Measurements from ENCODE around the gene PAIP2.
"Not testable (repeated sequence)": the region's sequence is repeated elsewhere in the genome, so short reads cannot be mapped to it uniquely, and the experiment has no call there.

The PAIP2 gene

DNA sequence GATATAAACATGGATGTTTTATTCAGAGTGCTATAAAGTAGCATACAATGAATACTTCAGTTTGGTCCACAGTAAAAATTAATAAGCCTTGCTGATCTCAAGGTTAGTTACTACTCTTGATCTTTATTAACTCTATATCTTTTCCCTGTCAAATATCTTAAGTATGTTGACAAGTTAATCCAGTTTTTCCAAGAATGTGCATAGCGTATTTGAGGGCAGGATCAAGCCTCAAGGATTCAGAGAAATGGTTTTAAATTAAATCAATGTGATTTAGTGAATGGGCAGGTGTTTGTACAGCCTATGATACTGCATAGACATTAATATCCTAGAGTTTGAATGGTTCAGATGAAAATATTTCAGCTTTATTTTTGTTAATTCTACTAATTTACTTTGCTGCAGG, 27.4 kb upstream of the PAIP2 start:
- no peak for DNase-seq (ENCODE audit: low read depth, low spot score)
- no peak overlapping the region for H3K27ac ChIP-seq

DNA sequence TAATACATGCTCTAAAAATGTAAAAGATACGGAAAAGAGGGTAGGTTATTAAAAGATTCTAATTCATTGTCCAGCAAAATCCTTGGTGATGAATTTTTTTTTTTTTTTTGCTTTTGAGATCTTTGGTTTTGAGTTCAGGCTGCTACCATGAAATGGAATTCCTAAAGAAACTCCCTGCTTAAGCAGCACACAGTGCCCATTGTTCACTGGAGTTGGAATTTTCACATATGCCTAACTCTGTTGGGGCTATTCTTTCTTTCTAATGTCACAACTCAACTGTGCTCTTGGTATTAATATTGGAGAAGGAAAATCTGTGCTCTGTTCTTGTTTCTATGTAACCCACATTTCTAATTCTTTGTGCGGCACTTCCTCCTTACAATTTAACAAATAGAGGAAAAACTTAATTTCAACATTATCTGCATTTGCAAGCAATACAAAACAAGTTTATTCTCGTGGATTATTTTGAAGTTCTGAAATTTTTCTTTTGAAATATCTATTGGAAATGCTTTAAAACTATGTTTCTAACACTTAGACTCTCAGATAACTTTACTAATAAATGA, 26.5 kb upstream of the PAIP2 start:
- no peak for DNase-seq (ENCODE audit: low read depth, low spot score)
- H3K27ac ChIP-seq, result no peak overlapping the region

DNA sequence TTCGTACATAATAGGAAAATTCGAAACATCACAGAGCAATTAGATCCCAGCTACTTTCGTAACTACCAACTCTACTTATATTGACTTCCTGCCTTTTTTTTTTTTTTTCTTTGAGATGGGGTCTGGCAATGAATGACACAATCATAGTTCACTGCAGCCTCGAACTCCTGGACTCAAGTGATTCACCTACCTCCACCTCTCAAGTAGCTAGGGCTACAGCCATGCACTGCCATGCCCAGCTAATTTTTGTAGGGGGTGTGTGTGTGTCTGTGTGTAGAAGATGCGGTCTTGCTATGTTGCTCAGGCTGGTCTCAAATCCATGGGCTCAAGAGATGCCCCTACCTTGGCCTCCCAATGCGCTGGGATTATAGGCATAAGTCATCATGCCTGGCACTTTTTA, 5.8 kb upstream of the PAIP2 start:
- DNase-seq (ENCODE audit: low read depth, low spot score), result no peak
- no peak overlapping the region for H3K27ac ChIP-seq

DNA sequence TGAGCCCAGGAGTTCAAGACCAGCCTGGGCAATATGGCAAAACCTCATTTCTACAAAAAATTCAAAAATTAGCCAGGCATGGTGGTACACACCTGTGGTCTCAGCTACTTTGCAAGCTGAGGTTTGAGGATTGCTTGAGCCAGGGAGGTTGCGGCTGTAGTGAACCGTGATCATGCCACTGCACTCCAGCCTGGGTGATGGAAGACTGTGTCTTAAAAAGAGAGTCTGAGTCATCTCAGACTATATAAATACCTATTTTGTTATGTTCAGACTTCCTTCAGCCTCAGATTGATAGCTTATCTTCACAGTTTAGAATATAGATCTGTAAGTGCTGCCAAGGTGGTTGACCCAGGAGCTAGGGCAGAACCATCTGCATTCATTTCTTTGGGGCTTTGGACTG, 1.6 kb upstream of the PAIP2 start:
- no peak overlapping the region for H3K27ac ChIP-seq
- no peak for DNase-seq (ENCODE audit: low read depth, low spot score)

DNA sequence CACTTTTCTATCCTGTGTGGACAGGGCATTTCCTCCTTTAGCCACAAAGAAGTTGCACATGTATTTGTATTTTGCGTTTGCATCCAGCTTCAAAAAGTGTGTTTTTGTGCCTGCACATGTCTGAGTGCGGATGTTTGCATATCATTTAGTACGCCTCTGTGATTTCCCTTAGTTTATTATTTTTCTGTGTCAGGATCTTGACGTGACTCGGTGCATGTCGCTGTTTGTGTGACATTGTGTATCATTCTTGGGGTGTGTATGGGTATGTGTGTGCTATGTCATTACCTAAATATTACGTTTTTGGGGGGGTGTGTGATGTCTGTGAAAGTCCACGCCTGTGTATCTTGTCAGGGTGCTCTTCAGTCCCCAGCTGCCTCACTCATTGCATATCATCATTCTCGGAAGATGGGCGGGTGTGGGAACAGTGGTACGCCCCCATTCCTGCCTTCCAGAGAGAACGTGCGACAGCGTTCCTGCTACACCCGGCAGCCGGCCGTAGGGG, 416 bp upstream of the PAIP2 start:
- H3K27ac ChIP-seq, result peak overlapping the region; percentile 89
- no peak for DNase-seq (ENCODE audit: low read depth, low spot score)

DNA sequence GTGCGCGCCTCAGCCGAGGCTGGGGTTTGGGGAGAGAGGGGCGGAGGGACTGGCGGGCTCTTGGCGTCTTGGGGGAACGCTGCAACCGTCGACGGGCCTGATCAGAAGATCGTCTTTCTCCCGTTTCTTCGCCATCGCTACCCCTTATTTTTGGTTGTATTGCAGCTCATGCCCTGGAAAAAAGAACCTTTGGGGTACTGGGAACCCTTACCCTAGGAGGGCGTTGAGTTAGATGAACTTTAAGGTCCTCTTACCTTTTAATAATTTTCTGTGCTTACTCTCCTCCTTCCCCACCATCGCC, 719 bp downstream of the PAIP2 start:
- peak overlapping the region; percentile 89 for H3K27ac ChIP-seq
- no peak for DNase-seq (ENCODE audit: low read depth, low spot score)

- DNase-seq (ENCODE audit: low read depth, low spot score), result no peak
- H3K27ac ChIP-seq, result no peak overlapping the region
Measured at GRCh38 chr5:139343476-139343875, 1.8 kb downstream of the PAIP2 start.

- H3K27ac ChIP-seq, result no peak overlapping the region
- DNase-seq (ENCODE audit: low read depth, low spot score), result no peak
Measured at GRCh38 chr5:139344177-139344576, 2.5 kb downstream of the PAIP2 start.

GRCh38 chr5:139345442-139345841, 3.8 kb downstream of the PAIP2 start:
- DNase-seq (ENCODE audit: low read depth, low spot score); H3K27ac ChIP-seq: not testable (repeated sequence)

GRCh38 chr5:139347863-139348262, 6.2 kb downstream of the PAIP2 start:
- not testable (repeated sequence) for DNase-seq (ENCODE audit: low read depth, low spot score); H3K27ac ChIP-seq

- no peak overlapping the region for H3K27ac ChIP-seq
Measured at GRCh38 chr5:139354186-139354585, 12.5 kb downstream of the PAIP2 start.

GRCh38 chr5:139355900-139356299, 14.2 kb downstream of the PAIP2 start:
- not testable (repeated sequence) for DNase-seq (ENCODE audit: low read depth, low spot score); H3K27ac ChIP-seq

More at GRCh38 chr5:139354186-139354585, 12.5 kb downstream of the PAIP2 start:
- DNase-seq (ENCODE audit: low read depth, low spot score), result no peak

DNA sequence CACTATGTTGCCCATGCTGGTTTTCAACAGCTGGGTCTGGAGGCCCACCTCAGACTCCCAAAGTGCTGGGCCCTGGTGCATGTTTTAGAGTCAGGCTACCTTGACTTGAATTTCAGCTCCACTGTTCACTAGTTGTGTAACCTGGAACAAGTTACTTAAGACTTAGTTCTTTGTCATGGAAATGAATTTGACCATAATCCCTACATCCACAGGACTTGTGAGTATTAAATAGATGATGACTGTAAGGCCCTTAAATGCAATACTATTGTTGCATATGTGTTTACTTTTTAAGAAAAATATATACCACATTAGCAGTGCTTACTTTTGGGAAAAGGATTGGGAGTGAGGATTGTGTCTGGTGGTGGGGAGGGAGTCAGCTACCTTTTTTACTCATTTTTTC, 16.4 kb downstream of the PAIP2 start:
- DNase-seq (ENCODE audit: low read depth, low spot score), result no peak
- no peak overlapping the region for H3K27ac ChIP-seq

- no peak for DNase-seq (ENCODE audit: low read depth, low spot score)
- no peak overlapping the region for H3K27ac ChIP-seq
Measured at GRCh38 chr5:139360384-139360783, 18.7 kb downstream of the PAIP2 start.

- H3K27ac ChIP-seq, result no peak overlapping the region
- no peak for DNase-seq (ENCODE audit: low read depth, low spot score)
Measured at GRCh38 chr5:139361835-139362429, 20.3 kb downstream of the PAIP2 start.

DNA sequence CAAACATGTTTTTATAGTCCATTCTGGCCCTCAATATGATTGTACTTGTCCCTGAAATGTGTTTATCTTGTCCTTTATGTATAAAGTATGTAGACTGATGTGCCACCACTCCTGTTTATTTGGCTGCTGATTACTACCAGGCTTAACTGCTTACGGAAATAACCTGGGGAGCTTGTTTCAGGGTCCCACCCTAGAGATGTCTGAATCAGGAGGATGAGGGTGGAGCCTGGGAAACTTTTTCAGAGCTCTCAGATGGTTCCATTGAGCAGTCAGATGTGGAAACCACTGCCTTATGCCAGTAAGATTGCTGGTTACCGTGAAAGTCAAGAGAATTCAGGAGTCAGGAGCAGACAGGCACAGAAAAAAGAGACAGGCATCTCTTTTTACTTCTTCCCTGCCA, 22.3 kb downstream of the PAIP2 start:
- no peak for DNase-seq (ENCODE audit: low read depth, low spot score)
- H3K27ac ChIP-seq, result no peak overlapping the region

DNA sequence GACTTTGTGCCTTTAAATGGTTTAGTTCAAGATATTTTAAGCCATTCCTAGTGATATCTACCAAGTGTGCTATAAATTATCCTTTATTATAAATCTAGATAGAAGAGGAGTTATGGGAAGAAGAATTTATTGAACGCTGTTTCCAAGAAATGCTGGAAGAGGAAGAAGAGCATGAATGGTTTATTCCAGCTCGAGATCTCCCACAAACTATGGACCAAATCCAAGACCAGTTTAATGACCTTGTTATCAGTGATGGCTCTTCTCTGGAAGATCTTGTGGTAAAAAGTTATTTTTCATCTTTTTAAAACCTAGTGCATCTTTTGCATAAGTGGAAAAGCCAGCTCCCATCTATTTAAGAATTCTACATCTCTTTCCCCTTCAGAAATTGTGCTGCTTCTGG, 22.8 kb downstream of the PAIP2 start:
- H3K27ac ChIP-seq, result no peak overlapping the region
- DNase-seq (ENCODE audit: low read depth, low spot score), result no peak

GRCh38 chr5:139368613-139369012, 27.0 kb downstream of the PAIP2 start:
- DNase-seq (ENCODE audit: low read depth, low spot score), result no peak

DNA sequence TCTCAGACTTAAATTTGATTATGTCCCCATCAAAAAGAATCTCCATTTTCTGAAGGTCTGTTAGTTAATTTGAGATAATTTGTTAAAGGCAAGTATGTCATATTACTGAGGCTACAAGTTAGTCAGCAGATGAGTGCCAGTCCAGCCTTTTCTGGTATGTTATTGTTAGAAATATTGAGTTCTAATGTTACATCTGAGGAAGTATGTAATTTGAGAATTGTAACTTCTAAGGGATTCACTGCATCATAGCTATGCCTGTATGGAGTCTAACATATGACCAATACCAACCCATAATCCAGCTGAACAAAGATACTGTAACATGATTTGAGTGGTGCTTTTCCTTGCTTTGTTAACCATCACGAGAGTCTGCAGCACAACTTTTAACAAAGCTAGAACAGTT, 27.5 kb downstream of the PAIP2 start:
- no peak overlapping the region for H3K27ac ChIP-seq
- DNase-seq (ENCODE audit: low read depth, low spot score), result no peak

More at GRCh38 chr5:139368613-139369012, 27.0 kb downstream of the PAIP2 start:
- no peak overlapping the region for H3K27ac ChIP-seq

DNA sequence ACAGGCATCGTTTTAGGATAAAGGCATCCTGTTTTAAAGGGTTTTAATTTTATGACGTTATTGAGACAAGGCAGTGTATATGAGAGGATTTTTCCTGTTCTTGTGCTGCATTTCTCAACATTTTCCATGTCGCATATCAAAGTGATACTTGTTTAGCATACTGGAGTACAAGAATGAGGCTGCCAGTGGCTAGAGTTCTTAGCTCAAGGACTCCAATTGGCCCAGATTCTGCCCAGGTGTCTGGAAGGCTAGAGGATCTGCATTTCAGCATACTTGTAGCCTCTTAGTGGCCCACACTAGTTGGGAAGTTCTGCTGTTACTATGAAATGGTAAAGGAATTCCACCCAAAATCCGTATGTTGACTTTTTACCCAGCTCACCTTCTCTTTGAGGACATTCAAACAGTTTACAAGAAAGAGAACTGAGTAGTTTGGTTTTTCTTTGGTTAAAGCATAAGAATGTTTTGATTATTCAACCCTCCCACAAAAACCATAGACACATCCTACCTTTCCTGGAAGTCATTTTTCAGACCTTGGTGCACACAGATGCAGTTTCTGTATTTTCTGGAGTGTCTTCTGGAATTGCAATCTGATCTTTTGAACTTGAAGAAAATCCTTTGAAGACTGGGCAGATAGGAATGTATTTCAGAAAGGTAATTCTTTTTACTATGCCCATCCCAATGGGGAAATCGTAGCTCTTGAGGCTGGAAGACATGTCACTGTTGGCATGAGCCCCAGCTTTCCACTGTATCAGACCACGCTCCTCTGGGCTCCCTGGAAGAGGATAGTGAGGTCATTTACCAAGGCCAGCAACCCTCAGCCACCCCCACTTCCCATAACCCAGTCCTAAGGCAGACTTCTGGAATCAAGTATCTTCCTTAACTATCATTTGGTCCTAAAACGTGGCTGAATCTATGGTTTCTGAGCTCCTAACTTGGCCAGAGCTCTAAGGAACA, 30.1 kb downstream of the PAIP2 start:
- H3K27ac ChIP-seq, result no peak overlapping the region
- no peak for DNase-seq (ENCODE audit: low read depth, low spot score)

GRCh38 chr5:139374909-139375308, 33.3 kb downstream of the PAIP2 start:
- DNase-seq (ENCODE audit: low read depth, low spot score), result no peak
- no peak overlapping the region for H3K27ac ChIP-seq
